GM13976 (cell line): Measurements from ENCODE around the gene OVOL2.

Source experiments
- DNase-seq: peaks from one replicate; pipeline ENCODE4 v3.0.0; 2012; ENCODE audit warnings: low spot score
- CTCF ChIP-seq: IDR thresholded peaks from 2 replicates; pipeline ENCODE4 v1.5.1; 2012; ENCODE audit warnings: borderline replicate concordance, mild to moderate bottlenecking; ENCODE audit not compliant: insufficient read depth; ENCODE audit errors: extremely low read depth, missing control alignments, control extremely low read depth
- in situ Hi-C: fragments of 300-500 bp; cut with MboI; formaldehyde crosslinking; loops from one replicate; pipeline ENCODE4 v1.12.0; 2022; ENCODE audit warnings: low sequenced_read_pairs, mixed read lengths, inconsistent platforms; ENCODE audit not compliant: unreplicated experiment

Gene OVOL2

GRCh38 chr20:18058661-18059467 is 1.1 kb upstream of the OVOL2 start:
- no peak for TF ChIP-seq CTCF
- in situ Hi-C loops = no loop called here
- peak; percentile 44 for DNase-seq

GRCh38 chr20:18057994-18058349 is 256 bp upstream of the OVOL2 start:
- DNase-seq = no peak
- TF ChIP-seq CTCF = no peak
- in situ Hi-C loops = no loop called here

GRCh38 chr20:18056174-18057100 is 1.3 kb downstream of the OVOL2 start:
- in situ Hi-C loops = no loop called here
- TF ChIP-seq CTCF = no peak
- DNase-seq = peak; percentile 49

GRCh38 chr20:18055261-18055660 is 2.5 kb downstream of the OVOL2 start:
- in situ Hi-C loops = no loop called here
- TF ChIP-seq CTCF = no peak
- DNase-seq = no peak

- in situ Hi-C loops = no loop called here
- no peak for TF ChIP-seq CTCF
- DNase-seq = no peak
These were observed 4.9 kb downstream of the OVOL2 start for GRCh38 chr20:18052856-18053255.

- DNase-seq = no peak
- no peak for TF ChIP-seq CTCF
- in situ Hi-C loops = no loop called here
These were observed 7.1 kb downstream of the OVOL2 start for GRCh38 chr20:18050628-18051027.
